Ishikawa (cell line): ENCODE data around the gene PJA2.

Experiments used
- CEBPB ChIP-seq: IDR thresholded peaks from 2 replicates; pipeline ENCODE4 v1.6.1; 2012
- CREB1 ChIP-seq: IDR thresholded peaks from 2 replicates; pipeline ENCODE4 v1.6.1; 2012; ENCODE audit warnings: low read depth
- MAX ChIP-seq: IDR thresholded peaks from 2 replicates; pipeline ENCODE4 v1.6.1; 2012
- RAD21 ChIP-seq: IDR thresholded peaks from 2 replicates; pipeline ENCODE4 v1.6.1; 2012; ENCODE audit warnings: low read depth
- REST ChIP-seq: IDR thresholded peaks from 2 replicates; pipeline ENCODE4 v1.6.1; 2012; ENCODE audit warnings: low read depth, mild to moderate bottlenecking
- TAF1 ChIP-seq: IDR thresholded peaks from 2 replicates; pipeline ENCODE4 v1.6.1; 2012; ENCODE audit warnings: low read depth, mild to moderate bottlenecking
- TCF12 ChIP-seq: IDR thresholded peaks from 2 replicates; pipeline ENCODE4 v1.6.1; 2012; ENCODE audit warnings: low read depth
- TEAD4 ChIP-seq: IDR thresholded peaks from 2 replicates; pipeline ENCODE4 v1.6.1; 2012
- YY1 ChIP-seq: IDR thresholded peaks from 2 replicates; pipeline ENCODE4 v1.6.1; 2012; ENCODE audit warnings: low read depth
- ZBTB7A ChIP-seq: IDR thresholded peaks from 2 replicates; pipeline ENCODE4 v1.6.1; 2012; ENCODE audit warnings: low read depth

- TF ChIP-seq MAX (no peak), YY1 (no peak), RAD21 (no peak), CEBPB (no peak), ZBTB7A (no peak), REST (no peak), TEAD4 (no peak), TCF12 (no peak), CREB1 (no peak), TAF1 (no peak)
Measured at GRCh38 chr5:109396965-109397364, 12.8 kb downstream of the PJA2 start.
